Mucosa of rectum (tissue), 2 donors: ENCODE data around the gene RBP7.
A peak's percentile ranks its signal among the peaks of the same experiment; 100 is the strongest.

Experiments used
- H3K27ac ChIP-seq, 2 donors: one replicate each; pipeline ENCODE4 v1.7.0; 2013; ENCODE audit warnings: inconsistent platforms in 2 of 2, low read depth in 2 of 2, low read length in 2 of 2
- H3K27me3 ChIP-seq, 2 donors: one replicate each; pipeline ENCODE4 v1.7.0; 2013; ENCODE audit warnings: low read length in 2 of 2; ENCODE audit not compliant: control insufficient read depth in 2 of 2, insufficient read depth in 2 of 2
- H3K36me3 ChIP-seq, 2 donors: one replicate each; pipeline ENCODE4 v1.7.0; 2013; ENCODE audit warnings: low read length in 2 of 2; ENCODE audit not compliant: control insufficient read depth in 2 of 2, insufficient read depth in 2 of 2
- H3K4me1 ChIP-seq, 2 donors: one replicate each; pipeline ENCODE4 v1.7.0; 2013; ENCODE audit warnings: low read length in 2 of 2, mild to moderate bottlenecking in 1 of 2; ENCODE audit not compliant: control insufficient read depth in 2 of 2, insufficient read depth in 2 of 2
- H3K4me3 ChIP-seq, 2 donors: one replicate each; pipeline ENCODE4 v1.7.0; 2013; ENCODE audit warnings: low read length in 2 of 2
- H3K9ac ChIP-seq, 2 donors: one replicate each; pipeline ENCODE4 v1.7.0; 2013; ENCODE audit warnings: low read length in 2 of 2, low read depth in 1 of 2, mild to moderate bottlenecking in 1 of 2
- H3K9me3 ChIP-seq, 2 donors: one replicate each; pipeline ENCODE4 v1.7.0; 2013; ENCODE audit warnings: low read length in 2 of 2; ENCODE audit not compliant: control insufficient read depth in 2 of 2
- donor health status: healthy.
- donor health status: Normal muscosa, but diverticular disease.

Gene RBP7

GRCh38 chr1:9996624-9997582 lies at the start of gene RBP7:
Gene RBP7 (plus strand): TSS chr1:9997228. CDS start chr1:9997259, 31 bp downstream.
- Histone ChIP-seq H3K9ac (no peak within 1 kb of the TSS), H3K9me3 (no peaks in the 10 kb centered on the region), H3K4me1 (peaks cover 0 to 2% of the 10 kb centered on the region in 2 donors), H3K27ac (no peak within 1 kb of the TSS), H3K36me3 (no peaks in the 10 kb centered on the region), H3K4me3 (peak within 1 kb of the TSS; percentile 31 to 50), H3K27me3 (peaks cover 5 to 10% of the 10 kb centered on the region in 2 donors)

DNA sequence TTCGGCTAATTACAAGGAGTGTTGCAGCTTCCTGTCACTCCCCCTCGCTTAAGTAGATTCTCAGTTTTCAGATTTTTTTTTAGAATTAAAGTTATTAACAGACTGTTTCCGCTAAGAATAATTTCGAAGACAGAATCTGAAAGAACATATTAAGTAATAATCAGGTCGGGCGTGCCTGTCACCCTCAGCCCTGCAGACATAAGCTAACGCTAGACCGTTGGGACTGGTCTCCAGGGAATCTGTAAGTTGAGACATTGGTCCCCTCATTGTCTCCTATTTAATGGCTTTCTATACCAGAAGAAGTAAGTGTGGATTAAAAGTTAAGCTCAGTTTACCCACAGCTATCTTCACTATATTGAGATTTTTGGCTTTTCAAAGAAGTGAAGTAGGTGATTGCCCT lies 39.3 kb upstream of the RBP7 start:
- Histone ChIP-seq H3K4me1 (no peaks in the 10 kb centered on the region), H3K36me3 (peaks cover 0 to 5% of the 10 kb centered on the region in 2 donors), H3K9me3 (no peaks in the 10 kb centered on the region), H3K27me3 (no peaks in the 10 kb centered on the region), H3K4me3 (no peak overlapping the region), H3K9ac (no peak overlapping the region), H3K27ac (no peak overlapping the region)

DNA sequence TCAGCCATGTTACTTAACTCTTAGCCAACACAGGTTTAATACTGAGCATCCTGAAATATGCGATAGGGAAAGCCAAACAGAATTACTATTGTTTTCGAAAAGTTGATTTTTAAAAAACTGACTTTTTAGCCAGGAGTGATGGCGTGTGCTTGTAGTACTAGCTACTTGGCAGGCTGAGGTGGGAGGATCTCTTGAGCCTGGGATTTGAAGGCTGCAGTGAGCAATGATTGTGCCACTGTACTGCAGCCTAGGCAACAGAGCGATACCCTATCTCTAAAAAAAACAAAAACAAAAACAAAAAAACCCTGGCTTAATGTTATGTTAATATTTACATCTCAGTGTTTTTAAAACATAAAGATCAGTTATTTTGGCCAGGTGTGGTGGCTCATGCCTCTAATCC lies 37.0 kb upstream of the RBP7 start:
- Histone ChIP-seq H3K4me1 (no peaks in the 10 kb centered on the region), H3K9me3 (no peaks in the 10 kb centered on the region), H3K4me3 (no peak overlapping the region), H3K27me3 (no peaks in the 10 kb centered on the region), H3K27ac (no peak overlapping the region), H3K36me3 (no peaks in the 10 kb centered on the region), H3K9ac (no peak overlapping the region)

DNA sequence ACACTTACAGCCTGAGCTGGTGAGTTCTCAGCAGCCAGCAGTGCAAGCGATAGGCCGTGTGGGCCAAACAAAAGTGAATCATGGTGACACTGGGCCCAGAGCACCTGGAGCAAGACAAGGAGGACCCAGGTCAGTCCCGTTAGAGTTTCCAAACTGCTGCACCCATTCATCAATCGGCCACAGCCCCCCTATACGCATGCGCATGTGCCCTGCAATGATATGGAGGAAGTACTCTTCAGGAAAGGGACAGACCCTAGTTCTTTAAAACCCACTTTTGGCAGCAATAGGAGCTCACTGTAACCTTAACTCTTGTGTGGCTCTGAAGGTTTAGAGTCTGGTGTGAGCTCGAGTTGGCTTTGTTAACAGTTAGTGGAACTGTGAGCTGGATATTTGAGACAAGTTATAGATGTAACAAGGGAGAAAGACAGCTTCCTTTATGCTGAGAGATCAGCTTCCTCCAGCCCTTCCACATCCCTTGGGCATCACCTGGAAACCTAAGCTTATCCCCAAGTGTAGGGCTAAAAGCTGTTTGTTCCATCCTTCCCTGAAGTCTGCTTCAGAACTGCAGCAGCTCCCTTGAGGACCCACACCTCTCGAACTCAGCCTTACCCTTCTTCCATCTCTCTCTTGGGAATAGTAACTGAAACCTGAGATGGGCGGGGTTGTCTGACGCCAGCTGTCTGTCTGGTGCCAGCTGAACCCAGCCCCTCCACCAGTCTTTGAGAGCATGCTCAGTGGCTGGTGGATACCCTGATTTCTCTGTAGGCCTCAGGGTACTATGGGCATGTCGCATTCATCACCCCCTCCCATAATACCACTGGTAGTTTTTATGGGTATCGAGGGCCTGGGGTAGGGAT lies 36.1 kb upstream of the RBP7 start:
- no peak overlapping the region for H3K9ac ChIP-seq
- no peak overlapping the region for H3K4me3 ChIP-seq
- H3K4me1 ChIP-seq, result no peaks in the 10 kb centered on the region
- H3K27me3 ChIP-seq, result no peaks in the 10 kb centered on the region
- no peaks in the 10 kb centered on the region for H3K9me3 ChIP-seq
- no peaks in the 10 kb centered on the region for H3K36me3 ChIP-seq
- no peak overlapping the region for H3K27ac ChIP-seq

DNA sequence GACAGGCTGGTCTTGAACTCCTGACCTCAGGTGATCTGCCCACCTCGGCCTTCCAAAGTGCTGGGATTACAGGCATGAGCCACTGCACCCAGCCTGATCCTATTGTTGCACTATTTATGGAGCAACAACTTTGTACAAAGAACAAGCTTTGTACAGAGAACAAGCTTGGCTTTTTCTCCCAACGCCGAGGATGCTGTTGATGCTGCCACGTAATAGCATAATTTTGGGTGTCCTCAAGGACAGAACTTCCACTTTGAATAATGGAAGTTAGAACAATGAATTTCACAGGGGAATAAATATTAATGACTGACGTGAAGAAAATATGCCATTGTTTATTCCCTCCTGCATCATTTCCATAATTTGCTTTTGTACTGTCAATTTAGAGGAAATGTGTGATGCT lies 12.8 kb upstream of the RBP7 start:
- H3K27me3 ChIP-seq, result no peaks in the 10 kb centered on the region
- peaks cover 10 to 24% of the 10 kb centered on the region in 2 donors for H3K36me3 ChIP-seq
- H3K4me1 ChIP-seq, result no peaks in the 10 kb centered on the region
- H3K27ac ChIP-seq, result no peak overlapping the region
- no peak overlapping the region for H3K9ac ChIP-seq
- H3K4me3 ChIP-seq, result no peak overlapping the region
- no peaks in the 10 kb centered on the region for H3K9me3 ChIP-seq

DNA sequence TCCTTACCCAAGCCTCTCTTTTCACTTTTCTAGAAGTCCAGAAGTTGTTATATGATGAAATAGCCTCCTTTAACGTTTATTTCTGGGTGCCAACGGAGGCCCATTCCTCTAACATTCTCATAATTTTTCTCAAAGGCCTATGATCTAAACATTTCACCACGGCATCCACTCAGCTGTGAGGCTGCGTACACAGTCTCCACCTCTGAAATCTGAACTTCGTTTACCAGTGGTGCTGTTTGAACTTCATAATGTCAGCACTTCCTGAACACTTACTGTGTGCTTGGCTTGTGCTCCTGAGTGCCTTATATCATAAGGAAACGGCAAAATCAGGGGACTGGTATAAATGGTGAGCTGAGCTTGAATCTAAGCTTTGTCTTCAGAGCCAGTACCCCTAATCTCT lies 12.0 kb upstream of the RBP7 start:
- no peak overlapping the region for H3K9ac ChIP-seq
- H3K9me3 ChIP-seq, result no peaks in the 10 kb centered on the region
- no peak overlapping the region for H3K4me3 ChIP-seq
- H3K36me3 ChIP-seq, result peaks cover 10 to 23% of the 10 kb centered on the region in 2 donors
- no peaks in the 10 kb centered on the region for H3K27me3 ChIP-seq
- no peaks in the 10 kb centered on the region for H3K4me1 ChIP-seq
- no peak overlapping the region for H3K27ac ChIP-seq

DNA sequence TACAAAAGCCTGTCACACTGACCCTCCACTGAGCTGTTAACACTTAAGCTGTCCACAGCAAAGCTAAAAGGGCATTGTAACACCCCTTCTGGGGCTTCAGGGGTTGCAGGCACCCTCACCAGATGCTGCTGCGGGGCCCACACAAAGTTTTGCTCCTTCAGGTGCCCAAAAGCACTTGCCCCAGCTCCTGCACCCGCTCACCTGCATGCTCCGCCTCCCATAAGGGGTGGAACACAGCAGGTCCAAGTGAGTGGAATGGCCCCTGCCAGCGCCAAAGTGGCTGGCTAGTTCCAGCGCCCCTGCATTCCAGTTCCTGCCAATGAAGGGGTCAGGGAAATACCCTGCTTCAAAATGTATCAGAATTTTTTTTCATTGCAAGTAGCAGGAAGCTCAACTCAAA lies 7.3 kb upstream of the RBP7 start:
- no peak overlapping the region for H3K27ac ChIP-seq
- no peaks in the 10 kb centered on the region for H3K9me3 ChIP-seq
- H3K36me3 ChIP-seq, result peaks cover 0 to 4% of the 10 kb centered on the region in 2 donors
- H3K4me1 ChIP-seq, result no peaks in the 10 kb centered on the region
- H3K9ac ChIP-seq, result no peak overlapping the region
- no peak overlapping the region for H3K4me3 ChIP-seq
- H3K27me3 ChIP-seq, result no peaks in the 10 kb centered on the region

DNA sequence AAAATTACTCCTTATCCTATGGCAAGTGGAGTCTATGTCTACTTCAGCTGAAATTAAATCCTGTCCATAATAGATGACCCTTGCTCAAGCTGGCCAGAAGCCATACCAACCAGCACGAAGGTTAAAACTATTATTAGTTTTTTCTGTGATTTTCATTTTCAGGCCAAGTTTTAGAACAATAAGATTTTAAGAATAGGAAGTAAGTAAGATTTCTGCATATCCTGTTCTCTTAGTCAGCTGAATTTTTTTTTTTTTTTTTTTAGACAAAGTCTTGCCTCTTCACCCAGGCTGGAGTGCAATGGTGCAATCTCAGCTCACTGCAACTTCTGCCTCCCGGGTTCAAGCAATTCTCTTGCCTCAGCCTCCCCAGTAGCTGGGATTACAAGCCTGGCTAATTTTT lies 6.1 kb upstream of the RBP7 start:
- Histone ChIP-seq H3K9me3 (no peaks in the 10 kb centered on the region), H3K36me3 (peaks cover 0 to 2% of the 10 kb centered on the region in 2 donors), H3K27me3 (no peaks in the 10 kb centered on the region), H3K4me3 (no peak overlapping the region), H3K27ac (no peak overlapping the region), H3K9ac (no peak overlapping the region), H3K4me1 (no peaks in the 10 kb centered on the region)

GRCh38 chr1:9992910-9993309 lies 4.1 kb upstream of the RBP7 start:
- no peaks in the 10 kb centered on the region for H3K9me3 ChIP-seq
- no peak overlapping the region for H3K9ac ChIP-seq
- no peak overlapping the region for H3K27ac ChIP-seq
- no peak overlapping the region for H3K4me3 ChIP-seq
- peaks cover 0 to 2% of the 10 kb centered on the region in 2 donors for H3K4me1 ChIP-seq
- no peaks in the 10 kb centered on the region for H3K36me3 ChIP-seq
- H3K27me3 ChIP-seq, result peaks cover 0 to 5% of the 10 kb centered on the region in 2 donors

- Histone ChIP-seq H3K27ac (no peak overlapping the region), H3K9me3 (no peaks in the 10 kb centered on the region), H3K27me3 (peaks cover 2 to 7% of the 10 kb centered on the region in 2 donors), H3K9ac (no peak overlapping the region), H3K36me3 (no peaks in the 10 kb centered on the region), H3K4me1 (peaks cover 0 to 2% of the 10 kb centered on the region in 2 donors), H3K4me3 (no peak overlapping the region)
Measured at GRCh38 chr1:9993561-9994075, 3.4 kb upstream of the RBP7 start.
